ENCODE data around the gene PON2. TPM values are rescaled to one million over a fixed set of nuclear protein-coding genes. Genes with fewer than 3 reads are reported as not detected.

The PON2 gene
- total and polyA plus RNA-seq, 2 experiments from 2014 or later = 39.4 to 42.4 TPM

GRCh38 chr7:95470452-95470851, 35.6 kb upstream of the PON2 start:
- Histone ChIP-seq H4K20me1 (replicated peaks; ENCODE audit: insufficient read depth) (no peaks in the 10 kb centered on the region), H3K9me2 (ENCODE audit: insufficient read depth) (peaks cover 3% of the 10 kb centered on the region; the same call in 1 of the 2 replicates), H3K27ac (ENCODE audit: low read depth) (no peak overlapping the region), H3K4me2 (peak overlapping the region; percentile 64; the same call in 1 of the 2 replicates), H3K79me2 (replicated peaks; ENCODE audit: insufficient read depth) (no peaks in the 10 kb centered on the region), H2AFZ (no peak overlapping the region), H3K36me3 (ENCODE audit: insufficient read depth) (no peaks in the 10 kb centered on the region), H3F3A (replicated peaks; ENCODE audit: low read depth) (no peaks in the 10 kb centered on the region), H3K27me3 (ENCODE audit: insufficient read depth) (no peaks in the 10 kb centered on the region), H3K4me3 (no peak overlapping the region), H3K4me1 (ENCODE audit: insufficient read depth) (peaks cover 30% of the 10 kb centered on the region)
- Mint-ChIP-seq H3K27ac (0 out of 2 replicates have a peak overlapping the region, but pooled peaks have one; percentile 46), H3K4me1 (peaks cover 32% of the 10 kb centered on the region), H3K36me3 (ENCODE audit: low read depth) (no peaks in the 10 kb centered on the region), H3K4me3 (no peak overlapping the region), H3K27me3 (ENCODE audit: insufficient read depth, low read depth, poor library complexity) (no peaks in the 10 kb centered on the region), H3K9me3 (no peaks in the 10 kb centered on the region)
- DNase-seq (ENCODE audit: low spot score) = peak; percentile 15
- ATAC-seq = peak; percentile 54; the same call in 2 of the 3 replicates
- TF ChIP-seq ZNF331 (CRISPR knock-in tag; IDR thresholded peaks at IDR 0.05; ENCODE audit: low read depth) (no peak), NANOG (IDR thresholded peaks at IDR 0.05; ENCODE audit: borderline replicate concordance) (no peak), POLR2AphosphoS5 (IDR thresholded peaks at IDR 0.05; ENCODE audit: low read depth) (no peak), CREB1 (CRISPR knock-in tag; IDR thresholded peaks at IDR 0.05; ENCODE audit: low read depth) (no peak), CTCF (conservative IDR thresholded peaks at IDR 0.05; ENCODE audit: low read depth in 2 of 2) (no peak), EZH2 (IDR thresholded peaks at IDR 0.05; ENCODE audit: low read depth, unreplicated experiment) (no peak), ETS1 (IDR thresholded peaks at IDR 0.05) (no peak), JUNB (IDR thresholded peaks at IDR 0.05; ENCODE audit: unreplicated experiment) (no peak), ZNF114 (CRISPR knock-in tag; IDR thresholded peaks at IDR 0.05) (no peak), EZH2phosphoT487 (IDR thresholded peaks at IDR 0.05; ENCODE audit: unreplicated experiment) (no peak), STAT1 (IDR thresholded peaks at IDR 0.05; ENCODE audit: unreplicated experiment) (no peak), REST (IDR thresholded peaks at IDR 0.05; ENCODE audit: unreplicated experiment) (no peak)
- TF ChIP-seq, protein P1, sequence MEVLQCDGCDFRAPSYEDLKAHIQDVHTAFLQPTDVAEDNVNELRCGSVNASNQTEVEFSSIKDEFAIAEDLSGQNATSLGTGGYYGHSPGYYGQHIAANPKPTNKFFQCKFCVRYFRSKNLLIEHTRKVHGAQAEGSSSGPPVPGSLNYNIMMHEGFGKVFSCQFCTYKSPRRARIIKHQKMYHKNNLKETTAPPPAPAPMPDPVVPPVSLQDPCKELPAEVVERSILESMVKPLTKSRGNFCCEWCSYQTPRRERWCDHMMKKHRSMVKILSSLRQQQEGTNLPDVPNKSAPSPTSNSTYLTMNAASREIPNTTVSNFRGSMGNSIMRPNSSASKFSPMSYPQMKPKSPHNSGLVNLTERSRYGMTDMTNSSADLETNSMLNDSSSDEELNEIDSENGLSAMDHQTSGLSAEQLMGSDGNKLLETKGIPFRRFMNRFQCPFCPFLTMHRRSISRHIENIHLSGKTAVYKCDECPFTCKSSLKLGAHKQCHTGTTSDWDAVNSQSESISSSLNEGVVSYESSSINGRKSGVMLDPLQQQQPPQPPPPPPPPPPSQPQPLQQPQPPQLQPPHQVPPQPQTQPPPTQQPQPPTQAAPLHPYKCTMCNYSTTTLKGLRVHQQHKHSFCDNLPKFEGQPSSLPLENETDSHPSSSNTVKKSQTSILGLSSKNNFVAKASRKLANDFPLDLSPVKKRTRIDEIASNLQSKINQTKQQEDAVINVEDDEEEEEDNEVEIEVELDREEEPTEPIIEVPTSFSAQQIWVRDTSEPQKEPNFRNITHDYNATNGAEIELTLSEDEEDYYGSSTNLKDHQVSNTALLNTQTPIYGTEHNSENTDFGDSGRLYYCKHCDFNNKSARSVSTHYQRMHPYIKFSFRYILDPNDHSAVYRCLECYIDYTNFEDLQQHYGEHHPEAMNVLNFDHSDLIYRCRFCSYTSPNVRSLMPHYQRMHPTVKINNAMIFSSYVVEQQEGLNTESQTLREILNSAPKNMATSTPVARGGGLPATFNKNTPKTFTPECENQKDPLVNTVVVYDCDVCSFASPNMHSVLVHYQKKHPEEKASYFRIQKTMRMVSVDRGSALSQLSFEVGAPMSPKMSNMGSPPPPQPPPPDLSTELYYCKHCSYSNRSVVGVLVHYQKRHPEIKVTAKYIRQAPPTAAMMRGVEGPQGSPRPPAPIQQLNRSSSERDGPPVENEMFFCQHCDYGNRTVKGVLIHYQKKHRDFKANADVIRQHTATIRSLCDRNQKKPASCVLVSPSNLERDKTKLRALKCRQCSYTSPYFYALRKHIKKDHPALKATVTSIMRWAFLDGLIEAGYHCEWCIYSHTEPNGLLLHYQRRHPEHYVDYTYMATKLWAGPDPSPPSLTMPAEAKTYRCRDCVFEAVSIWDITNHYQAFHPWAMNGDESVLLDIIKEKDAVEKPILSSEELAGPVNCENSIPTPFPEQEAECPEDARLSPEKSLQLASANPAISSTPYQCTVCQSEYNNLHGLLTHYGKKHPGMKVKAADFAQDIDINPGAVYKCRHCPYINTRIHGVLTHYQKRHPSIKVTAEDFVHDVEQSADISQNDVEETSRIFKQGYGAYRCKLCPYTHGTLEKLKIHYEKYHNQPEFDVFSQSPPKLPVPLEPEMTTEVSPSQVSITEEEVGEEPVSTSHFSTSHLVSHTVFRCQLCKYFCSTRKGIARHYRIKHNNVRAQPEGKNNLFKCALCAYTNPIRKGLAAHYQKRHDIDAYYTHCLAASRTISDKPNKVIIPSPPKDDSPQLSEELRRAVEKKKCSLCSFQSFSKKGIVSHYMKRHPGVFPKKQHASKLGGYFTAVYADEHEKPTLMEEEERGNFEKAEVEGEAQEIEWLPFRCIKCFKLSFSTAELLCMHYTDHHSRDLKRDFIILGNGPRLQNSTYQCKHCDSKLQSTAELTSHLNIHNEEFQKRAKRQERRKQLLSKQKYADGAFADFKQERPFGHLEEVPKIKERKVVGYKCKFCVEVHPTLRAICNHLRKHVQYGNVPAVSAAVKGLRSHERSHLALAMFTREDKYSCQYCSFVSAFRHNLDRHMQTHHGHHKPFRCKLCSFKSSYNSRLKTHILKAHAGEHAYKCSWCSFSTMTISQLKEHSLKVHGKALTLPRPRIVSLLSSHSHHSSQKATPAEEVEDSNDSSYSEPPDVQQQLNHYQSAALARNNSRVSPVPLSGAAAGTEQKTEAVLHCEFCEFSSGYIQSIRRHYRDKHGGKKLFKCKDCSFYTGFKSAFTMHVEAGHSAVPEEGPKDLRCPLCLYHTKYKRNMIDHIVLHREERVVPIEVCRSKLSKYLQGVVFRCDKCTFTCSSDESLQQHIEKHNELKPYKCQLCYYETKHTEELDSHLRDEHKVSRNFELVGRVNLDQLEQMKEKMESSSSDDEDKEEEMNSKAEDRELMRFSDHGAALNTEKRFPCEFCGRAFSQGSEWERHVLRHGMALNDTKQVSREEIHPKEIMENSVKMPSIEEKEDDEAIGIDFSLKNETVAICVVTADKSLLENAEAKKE (CRISPR knock-in tag; IDR thresholded peaks at IDR 0.05) = no peak
